ENCODE data around the gene CREBBP.

CREBBP gene

DNA sequence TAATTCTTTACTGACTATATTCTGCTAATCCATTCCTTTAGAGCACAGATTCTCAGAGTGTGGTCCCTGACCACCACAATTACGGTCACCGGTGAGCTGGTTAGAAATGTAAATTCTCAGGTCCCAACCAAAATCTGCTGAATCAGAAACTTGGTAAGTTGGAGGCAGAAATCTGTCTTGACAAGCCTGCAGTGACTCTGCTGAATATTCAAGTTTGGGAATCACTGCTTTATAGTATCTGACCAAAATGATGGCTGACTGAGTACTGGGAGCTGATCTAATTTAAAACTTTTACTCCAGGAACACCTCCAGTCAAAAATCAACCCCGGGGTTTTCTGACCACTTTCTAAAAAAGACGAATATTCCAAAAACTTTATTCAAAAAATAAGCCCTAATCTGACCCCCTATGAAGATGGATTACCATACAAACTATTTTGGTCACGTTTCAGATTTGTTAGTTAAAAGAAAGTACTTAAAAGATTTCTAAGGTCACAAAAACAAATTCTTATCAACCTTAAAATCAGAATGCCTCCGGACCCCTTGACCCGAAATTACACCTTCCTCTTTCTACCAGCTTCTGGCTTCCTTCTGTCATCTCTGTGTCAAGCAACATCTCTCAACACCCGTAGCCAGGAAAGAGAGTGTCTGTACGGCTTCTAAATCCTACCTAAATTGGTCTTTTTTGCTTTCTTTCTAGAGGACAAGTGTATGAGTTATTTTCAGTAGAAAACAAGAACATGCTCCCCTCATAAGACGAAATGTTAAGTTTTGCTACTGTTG lies 38.6 kb downstream of the CREBBP start:
- H3K36me3 ChIP-seq (ENCODE audit: insufficient read depth): no peaks in the 10 kb centered on the region
- no peak overlapping the region for H3K4me3 ChIP-seq (IDR thresholded peaks at IDR 0.05; ENCODE audit: insufficient read depth, low read depth, low read length)
- peaks cover 91% of the 10 kb centered on the region for H3K79me2 ChIP-seq (ENCODE audit: insufficient read depth, low read depth)
- no peaks in the 10 kb centered on the region for H3K27me3 ChIP-seq (ENCODE audit: insufficient read depth, low read depth)
- H4K20me1 ChIP-seq (ENCODE audit: insufficient read depth): peaks cover 37% of the 10 kb centered on the region
- H2AFZ ChIP-seq (ENCODE audit: low read depth): no peak overlapping the region
- no peak overlapping the region for H3K27ac ChIP-seq
- 0 out of 2 replicates have a peak overlapping the region, but pooled peaks have one; percentile 2 for H3K4me2 ChIP-seq
- no peak for TF ChIP-seq CTCF (conservative IDR thresholded peaks at IDR 0.05; ENCODE audit: low read depth, low read length)
- H3K9ac ChIP-seq: no peak overlapping the region
- peaks cover 21% of the 10 kb centered on the region for H3K4me1 ChIP-seq (ENCODE audit: low read depth, poor library complexity, severe bottlenecking)

DNA sequence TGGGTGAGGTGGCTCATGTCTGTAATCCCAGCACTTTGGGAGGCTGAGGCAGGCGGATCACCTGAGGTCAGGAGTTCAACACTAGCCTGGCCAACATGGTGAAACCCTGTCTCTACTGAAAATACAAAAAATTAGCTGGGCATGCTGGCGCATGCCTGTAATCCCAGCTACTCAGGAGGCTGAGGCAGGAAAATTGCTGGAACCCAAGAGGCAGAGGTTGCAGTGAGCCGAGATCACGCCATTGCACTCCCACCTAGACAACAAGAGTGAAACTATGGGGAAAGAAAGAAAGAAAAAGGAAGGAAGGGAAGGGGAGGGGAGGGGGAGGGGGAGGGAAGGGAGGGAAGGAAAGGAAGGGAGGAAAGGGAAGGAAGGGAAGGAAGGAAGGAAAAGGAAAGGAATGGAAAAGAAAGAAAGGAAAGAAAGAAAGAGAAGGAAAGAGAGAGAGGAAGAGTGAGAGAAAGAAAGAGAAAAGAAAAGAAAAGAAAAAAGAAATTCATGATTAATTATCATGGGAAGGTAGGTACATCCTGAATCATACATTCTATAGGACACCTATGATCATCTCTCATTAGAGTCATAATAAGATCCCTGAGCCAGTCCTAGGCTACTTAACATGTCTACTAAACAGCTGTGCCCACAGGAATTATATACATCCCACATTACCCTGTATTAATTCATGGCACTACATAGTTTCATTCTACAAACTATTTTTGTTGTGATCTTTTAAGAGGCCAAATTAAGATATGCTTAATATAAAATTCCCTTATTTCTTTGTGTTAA lies 40.9 kb downstream of the CREBBP start:
- peaks cover 21% of the 10 kb centered on the region for H3K4me1 ChIP-seq (ENCODE audit: low read depth, poor library complexity, severe bottlenecking)
- H4K20me1 ChIP-seq (ENCODE audit: insufficient read depth): peaks cover 30% of the 10 kb centered on the region
- no peak overlapping the region for H3K4me3 ChIP-seq (IDR thresholded peaks at IDR 0.05; ENCODE audit: insufficient read depth, low read depth, low read length)
- H3K4me2 ChIP-seq: no peak overlapping the region
- no peaks in the 10 kb centered on the region for H3K27me3 ChIP-seq (ENCODE audit: insufficient read depth, low read depth)
- no peaks in the 10 kb centered on the region for H3K36me3 ChIP-seq (ENCODE audit: insufficient read depth)
- no peak overlapping the region for H2AFZ ChIP-seq (ENCODE audit: low read depth)
- TF ChIP-seq CTCF (conservative IDR thresholded peaks at IDR 0.05; ENCODE audit: low read depth, low read length): no peak
- peaks cover 88% of the 10 kb centered on the region for H3K79me2 ChIP-seq (ENCODE audit: insufficient read depth, low read depth)
- no peak overlapping the region for H3K27ac ChIP-seq
- H3K9ac ChIP-seq: no peak overlapping the region

- H3K27ac ChIP-seq: no peak overlapping the region
- H3K9ac ChIP-seq: no peak overlapping the region
- H3K4me2 ChIP-seq: no peak overlapping the region
- TF ChIP-seq CTCF (conservative IDR thresholded peaks at IDR 0.05; ENCODE audit: low read depth, low read length): no peak
- H3K27me3 ChIP-seq (ENCODE audit: insufficient read depth, low read depth): no peaks in the 10 kb centered on the region
- H4K20me1 ChIP-seq (ENCODE audit: insufficient read depth): peaks cover 35% of the 10 kb centered on the region
- peaks cover 90% of the 10 kb centered on the region for H3K79me2 ChIP-seq (ENCODE audit: insufficient read depth, low read depth)
- H3K4me1 ChIP-seq (ENCODE audit: low read depth, poor library complexity, severe bottlenecking): peaks cover 21% of the 10 kb centered on the region
- H3K4me3 ChIP-seq (IDR thresholded peaks at IDR 0.05; ENCODE audit: insufficient read depth, low read depth, low read length): no peak overlapping the region
- H2AFZ ChIP-seq (ENCODE audit: low read depth): no peak overlapping the region
- H3K36me3 ChIP-seq (ENCODE audit: insufficient read depth): no peaks in the 10 kb centered on the region
Observed at GRCh38 chr16:3838600-3839401, 41.7 kb downstream of the CREBBP start.

DNA sequence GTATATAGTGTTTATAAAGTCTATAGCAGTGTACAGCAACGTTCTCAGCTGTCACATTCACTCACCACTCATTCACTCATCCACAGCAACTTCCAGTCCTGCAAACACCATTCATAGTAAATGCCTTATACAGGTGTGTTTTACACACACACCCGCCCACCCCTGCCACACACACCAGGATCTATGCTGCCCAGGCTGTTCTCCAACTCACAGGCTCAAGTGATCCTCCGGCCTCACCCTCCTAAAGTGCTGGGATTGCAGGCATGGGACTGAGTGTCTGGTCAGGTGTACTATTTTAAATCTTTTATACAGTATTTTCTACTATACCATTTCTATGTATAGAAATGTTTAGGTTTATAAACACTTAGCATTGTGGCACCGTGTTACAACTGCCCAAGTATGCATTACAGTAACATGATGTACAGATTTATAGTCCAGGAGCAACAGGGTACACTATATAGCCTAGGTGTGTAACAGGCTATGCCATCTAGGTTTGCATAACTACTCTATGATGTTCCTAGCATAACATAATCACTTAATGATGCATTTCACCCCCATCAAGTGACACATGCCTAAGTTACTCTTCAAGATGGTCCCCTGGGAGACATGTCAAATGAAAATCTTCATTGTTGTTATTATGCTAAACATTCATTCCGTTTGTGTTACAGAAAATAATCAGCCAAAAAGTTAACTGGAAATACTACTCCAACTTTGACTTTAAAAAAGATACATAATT lies 42.5 kb downstream of the CREBBP start:
- Histone ChIP-seq H4K20me1 (ENCODE audit: insufficient read depth) (peaks cover 33% of the 10 kb centered on the region), H3K9ac (no peak overlapping the region)

More for the DNA sequence above, 42.5 kb downstream of the CREBBP start:
- Histone ChIP-seq H3K79me2 (ENCODE audit: insufficient read depth, low read depth) (peaks cover 90% of the 10 kb centered on the region), H2AFZ (ENCODE audit: low read depth) (no peak overlapping the region), H3K4me1 (ENCODE audit: low read depth, poor library complexity, severe bottlenecking) (peaks cover 15% of the 10 kb centered on the region), H3K4me2 (no peak overlapping the region), H3K27me3 (ENCODE audit: insufficient read depth, low read depth) (no peaks in the 10 kb centered on the region), H3K27ac (no peak overlapping the region), H3K4me3 (IDR thresholded peaks at IDR 0.05; ENCODE audit: insufficient read depth, low read depth, low read length) (no peak overlapping the region), H3K36me3 (ENCODE audit: insufficient read depth) (no peaks in the 10 kb centered on the region)
- no peak for TF ChIP-seq CTCF (conservative IDR thresholded peaks at IDR 0.05; ENCODE audit: low read depth, low read length)
